Stimulated activated naive CD8-positive, alpha-beta T cell treated with anti-CD3 and anti-CD28 coated beads, Interleukin-15, Interleukin-2, amounts not matched to agents 100 ng/mL and 50 ng/mL, for 24 hours (primary cell): Measurements from ENCODE around the gene LTF.
"Not testable (repeated sequence)": the region's sequence is repeated elsewhere in the genome, so short reads cannot be mapped to it uniquely, and the experiment has no call there.

Experiments used
- H3K27ac Mint-ChIP-seq: one replicate; pipeline ENCODE4 v1.8.0; 2021; ENCODE audit warnings: mild to moderate bottlenecking, mixed read lengths
- H3K27me3 Mint-ChIP-seq: one replicate; pipeline ENCODE4 v1.8.0; 2021; ENCODE audit warnings: mixed read lengths
- H3K36me3 Mint-ChIP-seq: one replicate; pipeline ENCODE4 v1.8.0; 2021; ENCODE audit warnings: low read depth, mixed read lengths
- H3K4me1 Mint-ChIP-seq: one replicate; pipeline ENCODE4 v1.8.0; 2021; ENCODE audit warnings: low read depth, mixed read lengths
- H3K4me3 Mint-ChIP-seq: one replicate; pipeline ENCODE4 v1.8.0; 2021; ENCODE audit warnings: mild to moderate bottlenecking, mixed read lengths
- H3K9me3 Mint-ChIP-seq: one replicate; pipeline ENCODE4 v1.8.0; 2021; ENCODE audit warnings: mixed read lengths

LTF gene

DNA sequence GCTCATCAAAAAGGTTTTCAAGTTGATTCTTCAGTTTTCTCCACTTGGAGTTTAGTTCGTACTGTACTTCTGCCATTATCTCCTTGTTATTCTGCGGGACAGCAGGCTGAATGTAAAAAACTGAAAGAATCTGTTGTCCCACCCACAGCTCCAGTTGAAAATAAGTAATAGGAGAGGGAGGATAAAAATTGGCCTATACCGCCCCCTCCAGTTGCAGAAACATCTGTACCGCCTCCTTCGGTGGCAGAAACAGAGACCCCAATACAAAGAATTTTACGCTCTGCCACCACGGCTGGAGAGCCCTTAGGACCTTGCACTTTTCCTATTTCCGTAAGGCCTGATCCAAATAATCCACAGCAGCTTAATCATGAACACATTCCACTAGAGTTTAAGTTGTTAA, 37.3 kb downstream of the LTF start:
- H3K27ac Mint-ChIP-seq, H3K4me3 Mint-ChIP-seq, H3K9me3 Mint-ChIP-seq, H3K27me3 Mint-ChIP-seq, H3K36me3 Mint-ChIP-seq, H3K4me1 Mint-ChIP-seq: not testable (repeated sequence)

DNA sequence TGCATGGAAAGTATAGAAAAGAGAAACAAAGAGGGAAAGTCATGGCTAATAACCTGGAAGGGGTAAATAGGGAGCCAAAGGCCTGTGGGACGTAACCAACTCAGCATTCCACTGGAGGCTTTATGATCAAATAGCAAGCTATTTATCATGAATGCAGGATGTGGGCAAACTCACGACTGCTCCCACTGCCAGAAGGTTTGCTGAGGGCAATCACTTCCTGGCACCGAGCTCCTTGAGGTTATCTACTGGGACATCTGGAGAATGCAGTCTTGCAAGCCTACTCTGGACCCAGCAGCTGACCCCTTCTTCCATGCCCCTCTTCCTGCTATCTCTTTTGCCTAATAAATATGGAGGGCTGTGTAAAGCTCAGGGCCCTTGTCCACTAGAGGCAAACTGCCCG, 38.2 kb downstream of the LTF start:
- H3K36me3 Mint-ChIP-seq, H3K4me1 Mint-ChIP-seq, H3K27me3 Mint-ChIP-seq, H3K27ac Mint-ChIP-seq, H3K9me3 Mint-ChIP-seq, H3K4me3 Mint-ChIP-seq: not testable (repeated sequence)

DNA sequence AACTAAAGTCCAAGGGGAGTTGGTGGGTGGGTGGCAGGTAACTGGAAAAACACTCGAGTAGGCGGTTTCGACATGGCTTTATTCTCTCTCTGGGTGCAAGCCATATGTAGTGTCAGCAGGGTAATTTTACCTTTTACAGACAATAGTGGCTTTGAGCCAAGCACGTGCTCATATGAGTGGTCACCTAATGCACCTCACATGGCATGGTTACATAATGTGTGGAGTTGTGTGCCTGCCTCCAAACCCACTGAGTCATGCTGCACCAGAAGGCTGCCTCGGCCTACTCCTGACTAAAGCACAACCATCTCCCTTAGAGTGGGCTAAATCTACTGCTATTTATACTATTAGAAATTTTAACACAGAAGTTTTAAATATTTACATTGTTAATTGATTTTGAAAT, 41.1 kb downstream of the LTF start:
- Mint-ChIP-seq H3K4me3 (no peak overlapping the region), H3K9me3 (no peaks in the 10 kb centered on the region), H3K27me3 (no peaks in the 10 kb centered on the region), H3K27ac (no peak overlapping the region), H3K36me3 (no peaks in the 10 kb centered on the region), H3K4me1 (no peaks in the 10 kb centered on the region)

DNA sequence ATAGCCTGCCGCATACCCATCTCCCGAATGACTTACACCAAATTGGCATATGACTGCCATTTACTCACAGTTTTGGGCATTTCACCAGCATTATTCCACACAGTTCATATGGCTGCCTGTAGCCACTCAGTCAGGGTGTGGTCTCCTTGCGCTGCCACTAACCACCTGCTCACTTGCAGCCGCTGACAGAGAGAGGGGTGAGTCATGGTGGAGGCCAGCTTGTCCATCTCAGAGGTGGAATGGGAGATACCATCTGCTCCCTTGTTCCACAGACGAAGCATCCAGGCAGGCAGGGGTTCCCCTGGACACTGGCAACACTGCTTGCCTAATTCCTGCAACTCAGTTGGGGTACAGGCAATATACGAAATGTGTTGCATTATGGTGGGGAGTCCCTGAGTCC, 42.1 kb downstream of the LTF start:
- no peaks in the 10 kb centered on the region for H3K36me3 Mint-ChIP-seq
- H3K9me3 Mint-ChIP-seq, result no peaks in the 10 kb centered on the region
- no peaks in the 10 kb centered on the region for H3K27me3 Mint-ChIP-seq
- H3K4me1 Mint-ChIP-seq, result no peaks in the 10 kb centered on the region
- H3K4me3 Mint-ChIP-seq, result no peak overlapping the region
- no peak overlapping the region for H3K27ac Mint-ChIP-seq

DNA sequence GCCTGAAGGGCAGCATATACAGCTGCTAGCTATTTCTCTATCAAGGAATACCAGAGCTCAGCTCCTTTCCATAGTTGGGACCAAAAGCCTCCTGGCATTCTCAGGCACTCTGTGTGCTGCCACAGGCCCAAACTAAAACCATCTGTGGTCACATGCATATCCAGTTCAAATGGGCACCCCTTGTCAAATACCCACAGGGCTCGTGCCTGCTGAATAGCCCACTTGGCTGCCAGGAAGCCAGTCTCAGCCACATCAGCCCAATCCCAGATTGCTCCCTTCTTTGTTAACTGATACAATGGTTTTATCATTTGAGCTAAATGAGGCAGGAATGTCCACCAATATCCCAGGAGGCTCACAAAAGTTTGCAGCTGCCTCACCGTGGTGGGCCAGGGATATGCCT, 43.8 kb downstream of the LTF start:
- Mint-ChIP-seq H3K27ac (no peak overlapping the region), H3K27me3 (no peaks in the 10 kb centered on the region), H3K4me1 (peaks cover 16% of the 10 kb centered on the region)

DNA sequence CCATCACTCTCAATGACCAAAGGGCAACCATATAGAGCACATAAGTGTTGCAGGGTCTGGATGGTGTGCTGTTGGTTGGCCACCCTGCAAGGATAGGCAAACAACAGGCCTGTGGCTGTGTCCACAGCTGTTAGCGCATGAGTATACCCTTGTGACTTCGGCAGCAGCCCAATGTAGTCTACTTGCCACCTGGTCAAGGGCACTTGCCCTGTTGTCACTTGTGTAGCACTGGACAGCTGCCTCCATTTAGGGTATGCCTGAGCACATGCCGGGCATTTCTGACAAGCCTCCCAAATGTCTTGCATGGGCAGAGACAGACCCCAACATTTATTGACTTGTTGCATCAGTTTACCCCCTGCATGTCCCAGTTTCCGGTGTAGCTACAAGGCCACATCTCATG, 44.9 kb downstream of the LTF start:
- H3K4me3 Mint-ChIP-seq, result no peak overlapping the region
- no peak overlapping the region for H3K27ac Mint-ChIP-seq
- no peaks in the 10 kb centered on the region for H3K36me3 Mint-ChIP-seq
- H3K9me3 Mint-ChIP-seq, result no peaks in the 10 kb centered on the region
- no peaks in the 10 kb centered on the region for H3K27me3 Mint-ChIP-seq
- peaks cover 21% of the 10 kb centered on the region for H3K4me1 Mint-ChIP-seq

More for the DNA sequence above, 43.8 kb downstream of the LTF start:
- H3K36me3 Mint-ChIP-seq, result no peaks in the 10 kb centered on the region
- no peaks in the 10 kb centered on the region for H3K9me3 Mint-ChIP-seq
- H3K4me3 Mint-ChIP-seq, result no peak overlapping the region

DNA sequence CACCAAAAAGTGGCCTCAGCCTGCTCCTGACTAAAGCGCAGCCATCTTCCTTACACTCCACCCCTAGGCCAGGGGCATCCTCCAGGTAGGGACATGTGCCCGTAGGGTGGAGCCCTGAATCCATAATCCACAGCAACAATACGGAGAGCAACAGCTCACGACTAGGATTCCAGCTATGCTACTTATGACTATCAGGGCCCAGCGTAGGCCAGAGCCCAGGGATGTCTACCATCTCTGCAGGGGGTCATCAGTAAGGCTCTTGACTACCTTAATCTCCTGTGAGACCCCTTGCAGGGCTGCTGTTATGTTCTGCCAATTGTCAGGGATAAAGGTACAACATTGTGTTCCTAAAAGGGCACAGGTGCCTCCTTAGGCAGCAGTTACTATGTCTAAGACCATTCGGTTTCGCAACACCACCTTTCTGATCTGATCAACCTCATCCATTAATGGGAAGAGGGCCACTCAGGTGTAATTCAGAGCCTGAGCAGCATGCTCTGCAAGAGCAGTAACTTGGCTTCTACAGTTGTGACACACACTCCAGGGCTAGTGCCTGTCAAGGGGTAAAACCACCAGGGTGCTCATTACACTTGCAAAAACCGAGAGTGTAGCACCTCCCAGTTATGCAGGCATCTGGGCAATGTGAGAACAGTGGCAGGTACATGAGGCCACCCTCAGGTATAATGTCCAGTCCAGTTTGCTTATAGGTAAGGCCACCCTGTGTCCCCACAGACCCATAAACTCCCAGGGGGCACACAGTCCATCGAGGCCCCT, 46.7 kb downstream of the LTF start:
- Mint-ChIP-seq H3K36me3 (no peaks in the 10 kb centered on the region), H3K9me3 (no peaks in the 10 kb centered on the region), H3K27ac (no peak overlapping the region), H3K4me1 (peaks cover 21% of the 10 kb centered on the region), H3K27me3 (no peaks in the 10 kb centered on the region), H3K4me3 (no peak overlapping the region)

DNA sequence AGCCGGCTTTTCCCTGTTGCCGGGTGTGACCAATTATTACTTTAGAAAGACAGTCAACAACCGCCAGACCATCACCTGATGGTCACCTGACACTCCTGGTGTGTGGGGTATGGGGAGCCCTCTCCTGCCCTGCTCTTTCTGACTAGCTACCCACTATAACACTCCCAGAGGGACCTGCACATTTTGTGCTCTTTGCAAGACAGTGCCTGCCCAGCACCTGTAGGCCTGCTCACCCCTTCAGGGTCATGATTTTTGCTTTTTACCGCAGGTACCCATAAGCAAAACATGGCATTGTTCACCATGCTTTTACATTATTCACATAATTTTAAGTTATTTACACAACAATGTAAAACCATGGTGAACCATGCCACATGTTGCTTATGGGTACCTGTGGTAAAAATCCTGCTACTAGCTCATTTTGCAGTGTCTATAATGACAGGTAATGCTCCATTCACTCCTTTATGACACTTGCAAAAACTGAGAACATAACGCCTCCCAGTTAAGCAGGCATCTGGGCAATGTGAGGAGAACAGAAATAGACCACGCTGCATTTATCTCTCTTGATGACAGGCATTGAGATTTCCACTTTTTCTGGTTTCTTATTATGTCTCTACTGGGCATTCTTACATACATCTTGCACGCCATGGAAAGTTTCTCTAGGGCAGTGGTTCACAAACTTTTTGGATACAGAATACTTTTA, 47.7 kb downstream of the LTF start:
- Mint-ChIP-seq H3K4me1 (peaks cover 21% of the 10 kb centered on the region), H3K9me3 (no peaks in the 10 kb centered on the region), H3K27me3 (no peaks in the 10 kb centered on the region), H3K4me3 (no peak overlapping the region), H3K27ac (peak overlapping the region; percentile 52), H3K36me3 (no peaks in the 10 kb centered on the region)

DNA sequence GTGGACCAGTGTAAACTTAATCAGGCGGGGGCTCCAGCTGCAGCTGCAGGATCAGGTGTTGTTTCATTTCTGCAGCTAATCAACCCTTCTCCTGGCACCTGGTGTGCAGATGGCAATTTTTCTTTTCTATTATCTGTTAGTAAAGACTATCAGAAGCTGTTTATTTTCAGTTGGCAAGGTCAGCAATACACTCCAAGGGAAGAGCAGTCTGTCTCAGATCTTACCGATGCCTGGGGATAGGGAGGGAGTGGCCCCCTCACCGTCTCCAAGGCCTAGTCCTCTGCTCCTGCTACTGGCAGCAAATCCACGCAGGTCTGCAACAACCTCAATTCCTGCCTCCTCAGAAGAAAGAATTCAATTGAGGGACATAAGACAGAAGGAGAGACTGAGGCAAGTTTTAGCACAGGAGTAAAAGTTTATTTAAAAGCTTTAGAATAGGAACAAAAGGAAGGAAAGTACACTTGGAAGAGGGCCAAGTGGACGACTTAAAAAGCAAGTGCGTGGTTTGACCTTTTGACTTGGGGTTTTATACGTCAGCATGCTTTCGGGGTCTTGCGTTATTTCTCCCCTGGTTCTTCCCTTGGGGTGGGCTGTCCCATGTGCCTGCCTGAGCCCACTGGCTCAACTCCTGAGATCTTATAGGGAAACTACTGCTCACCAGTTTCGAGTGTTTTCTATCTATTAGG, 48.4 kb downstream of the LTF start:
- no peaks in the 10 kb centered on the region for H3K27me3 Mint-ChIP-seq
- H3K36me3 Mint-ChIP-seq, result no peaks in the 10 kb centered on the region
- peaks cover 21% of the 10 kb centered on the region for H3K4me1 Mint-ChIP-seq
- H3K27ac Mint-ChIP-seq, result peak overlapping the region; percentile 52
- H3K9me3 Mint-ChIP-seq, result no peaks in the 10 kb centered on the region
- no peak overlapping the region for H3K4me3 Mint-ChIP-seq

DNA sequence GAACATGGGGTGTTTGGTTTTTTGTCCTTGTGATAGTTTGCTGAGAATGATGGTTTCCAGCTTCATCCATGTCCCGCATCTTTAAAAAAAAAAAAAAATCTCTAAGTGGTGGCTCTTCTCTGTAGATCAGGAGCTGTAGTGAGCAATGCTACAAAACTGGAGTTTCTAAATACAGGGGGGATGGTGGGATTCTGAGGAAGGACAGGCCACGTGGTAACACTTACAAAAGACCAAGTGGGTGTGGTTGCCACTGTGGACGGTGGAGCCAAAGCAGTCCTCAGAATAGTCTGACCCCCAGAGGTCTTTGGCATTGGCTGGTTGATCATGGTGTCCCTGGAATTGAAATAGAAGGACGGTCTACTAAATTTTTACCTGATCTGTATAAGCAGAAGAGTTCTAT, 50.0 kb downstream of the LTF start:
- Mint-ChIP-seq H3K4me1 (peaks cover 24% of the 10 kb centered on the region), H3K4me3 (no peak overlapping the region), H3K9me3 (no peaks in the 10 kb centered on the region), H3K27ac (no peak overlapping the region), H3K27me3 (no peaks in the 10 kb centered on the region), H3K36me3 (no peaks in the 10 kb centered on the region)

DNA sequence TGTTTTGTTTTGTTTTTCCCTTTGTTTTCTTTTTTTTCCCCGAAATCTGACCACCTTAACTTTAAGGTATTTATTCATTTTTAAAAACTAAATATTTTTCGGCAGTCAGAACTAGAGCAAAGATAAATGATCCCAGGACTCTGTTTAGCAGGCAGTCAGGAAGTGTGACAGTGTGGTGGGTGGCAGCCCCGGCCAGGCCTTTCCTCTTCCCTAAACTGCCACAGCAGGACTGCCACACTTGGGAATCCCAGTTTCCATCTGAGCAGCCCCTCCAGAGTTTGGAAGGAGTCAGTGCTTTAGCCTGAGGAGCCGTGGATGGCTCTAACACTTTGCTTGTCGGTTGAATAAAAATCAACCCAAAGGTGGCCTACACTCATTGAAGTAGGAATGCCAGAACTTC, 50.8 kb downstream of the LTF start:
- peaks cover 31% of the 10 kb centered on the region for H3K4me1 Mint-ChIP-seq
- no peak overlapping the region for H3K27ac Mint-ChIP-seq
- H3K36me3 Mint-ChIP-seq, result no peaks in the 10 kb centered on the region
- H3K4me3 Mint-ChIP-seq, result no peak overlapping the region
- no peaks in the 10 kb centered on the region for H3K9me3 Mint-ChIP-seq
- no peaks in the 10 kb centered on the region for H3K27me3 Mint-ChIP-seq

DNA sequence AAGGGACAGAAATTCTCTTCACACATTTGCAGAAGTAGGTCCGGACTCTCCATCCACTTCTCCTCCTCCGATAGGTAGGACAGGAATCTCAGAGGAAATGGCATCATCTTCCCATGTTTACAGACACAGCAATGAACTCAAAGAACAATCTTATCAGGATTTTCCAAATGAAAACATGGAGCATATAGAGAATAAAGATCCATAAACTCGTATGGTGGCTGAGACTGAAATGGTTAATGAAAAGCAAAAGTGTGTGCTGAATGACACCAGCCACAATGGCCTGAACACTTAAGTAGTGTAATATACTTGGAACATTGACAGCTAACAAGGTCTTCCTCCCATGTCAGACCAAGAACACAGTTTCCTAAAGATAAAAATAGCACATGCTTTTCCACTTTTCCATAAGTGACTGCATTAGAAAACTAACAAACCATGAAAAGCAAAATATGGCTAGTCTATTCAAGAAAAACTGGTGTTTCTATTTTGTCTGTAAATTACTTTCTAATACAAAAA, 51.9 kb downstream of the LTF start:
- Mint-ChIP-seq H3K4me3 (no peak overlapping the region), H3K4me1 (peaks cover 41% of the 10 kb centered on the region), H3K36me3 (no peaks in the 10 kb centered on the region), H3K27ac (no peak overlapping the region), H3K9me3 (no peaks in the 10 kb centered on the region), H3K27me3 (no peaks in the 10 kb centered on the region)

DNA sequence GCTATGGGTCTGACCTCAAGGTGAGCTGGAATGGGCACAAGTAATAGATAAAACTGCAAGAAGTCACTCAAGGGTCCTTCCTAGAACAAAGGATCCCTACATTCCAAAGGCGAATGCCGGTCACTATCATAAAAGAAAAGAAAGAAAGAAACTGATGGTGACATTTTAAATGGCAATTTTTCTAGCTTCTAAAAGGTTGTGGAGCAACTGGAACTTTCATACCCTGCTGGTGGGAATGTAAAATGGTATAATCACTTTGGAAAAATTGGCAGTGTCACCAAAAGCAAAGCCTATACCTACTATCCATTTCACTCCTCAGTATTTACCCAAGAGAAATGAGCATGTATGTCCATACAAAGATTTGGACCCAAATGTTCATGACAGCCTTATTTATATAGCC, 53.4 kb downstream of the LTF start:
- no peak overlapping the region for H3K27ac Mint-ChIP-seq
- H3K36me3 Mint-ChIP-seq, result no peaks in the 10 kb centered on the region
- peaks cover 43% of the 10 kb centered on the region for H3K4me1 Mint-ChIP-seq

DNA sequence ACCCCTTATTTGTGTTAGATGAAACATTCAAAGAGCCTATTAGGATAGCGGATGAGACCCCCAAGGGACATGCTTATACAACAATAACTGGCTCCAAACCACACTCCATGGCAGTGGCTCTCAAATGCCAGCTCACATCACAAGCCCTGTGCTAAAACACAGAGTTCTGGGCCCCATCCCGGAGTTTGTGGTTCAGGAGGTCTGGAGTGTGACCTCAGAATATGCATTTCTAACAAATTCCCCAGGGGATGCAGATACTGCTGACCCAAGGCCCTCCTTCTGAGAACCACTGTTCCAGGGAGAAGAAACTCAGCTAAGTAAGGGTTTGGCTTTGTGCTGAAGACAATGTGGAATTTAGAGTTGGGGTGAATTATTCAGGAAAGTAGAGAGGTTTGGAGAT, 54.0 kb downstream of the LTF start:
- no peaks in the 10 kb centered on the region for H3K36me3 Mint-ChIP-seq
- H3K9me3 Mint-ChIP-seq, result no peaks in the 10 kb centered on the region
- no peak overlapping the region for H3K4me3 Mint-ChIP-seq
- peaks cover 39% of the 10 kb centered on the region for H3K4me1 Mint-ChIP-seq
- H3K27ac Mint-ChIP-seq, result no peak overlapping the region
- no peaks in the 10 kb centered on the region for H3K27me3 Mint-ChIP-seq

More for the DNA sequence above, 53.4 kb downstream of the LTF start:
- no peaks in the 10 kb centered on the region for H3K27me3 Mint-ChIP-seq
- no peaks in the 10 kb centered on the region for H3K9me3 Mint-ChIP-seq
- no peak overlapping the region for H3K4me3 Mint-ChIP-seq

DNA sequence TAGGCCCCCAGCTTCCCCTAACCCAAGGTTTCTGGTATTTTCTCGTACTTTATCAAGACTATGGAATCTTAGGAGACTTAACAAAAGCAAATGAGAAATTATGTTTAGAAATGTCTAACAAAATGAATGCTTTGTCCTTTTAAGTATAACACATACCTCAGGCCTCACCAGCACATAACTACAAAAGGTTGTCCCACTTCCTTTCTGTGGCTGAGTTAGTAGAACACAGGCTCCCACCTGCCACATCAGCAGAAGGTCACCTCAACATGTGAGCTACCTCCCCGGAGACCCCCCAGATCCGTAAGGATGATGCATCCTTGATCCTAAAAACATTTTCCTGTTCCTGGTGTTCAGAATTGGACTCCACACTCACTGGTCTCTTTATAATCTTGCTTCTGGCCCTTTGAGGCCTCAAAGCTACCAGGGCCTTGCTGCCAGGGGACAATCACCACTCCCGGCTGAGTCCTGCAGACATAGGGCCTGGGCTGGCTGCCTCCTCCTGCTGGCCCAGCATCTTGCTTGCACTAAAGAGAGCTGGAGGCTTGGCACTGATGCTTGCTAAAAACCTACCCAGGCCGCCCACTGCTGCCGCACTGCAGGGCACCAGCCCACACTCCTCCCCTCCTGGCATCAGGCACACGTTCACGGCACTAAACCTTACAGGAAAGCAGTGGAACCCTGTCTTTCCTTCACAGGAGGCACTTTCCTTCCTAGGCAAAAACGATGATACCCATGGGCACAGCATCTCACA, 54.8 kb downstream of the LTF start:
- H3K9me3 Mint-ChIP-seq, result no peaks in the 10 kb centered on the region
- H3K27ac Mint-ChIP-seq, result peak overlapping the region; percentile 59
- peaks cover 37% of the 10 kb centered on the region for H3K4me1 Mint-ChIP-seq
- H3K27me3 Mint-ChIP-seq, result no peaks in the 10 kb centered on the region
- no peaks in the 10 kb centered on the region for H3K36me3 Mint-ChIP-seq
- no peak overlapping the region for H3K4me3 Mint-ChIP-seq
